ENCODE measurements around the gene CTNNA2.

GRCh38 chr2:79793006-79793405, 280.2 kb downstream of the CTNNA2 start:
- no peak for TF ChIP-seq CTCF (IDR thresholded peaks at IDR 0.05)
- TF ChIP-seq EZH2phosphoT487 (IDR thresholded peaks at IDR 0.05): no peak

Data from neural progenitor cell (in vitro differentiated cells).